ENCODE data around the gene TARDBP.
"Not testable (repeated sequence)": the region's sequence is repeated elsewhere in the genome, so short reads cannot be mapped to it uniquely, and the experiment has no call there.

The TARDBP gene

GRCh38 chr1:11030865-11031264, 18.4 kb downstream of the TARDBP start:
- Histone ChIP-seq H3K27ac (ENCODE audit: low read depth, low read length) (no peak overlapping the region), H2AK5ac (ENCODE audit: low read length) (no peak overlapping the region), H4K8ac (ENCODE audit: low read depth, low read length) (no peak overlapping the region), H3K4me1 (ENCODE audit: control insufficient read depth, low read depth, low read length) (no peaks in the 10 kb centered on the region), H3K27me3 (ENCODE audit: insufficient read depth, low read length, poor library complexity) (no peaks in the 10 kb centered on the region), H3K4me2 (ENCODE audit: low read length) (no peak overlapping the region), H3K4ac (ENCODE audit: low read depth, low read length) (no peak overlapping the region), H3K4me3 (ENCODE audit: low read length) (no peak overlapping the region), H2BK5ac (ENCODE audit: low read length) (no peak overlapping the region), H3K56ac (ENCODE audit: low read length) (no peak overlapping the region), H3K9ac (ENCODE audit: low read length) (no peak overlapping the region), H3K79me2 (ENCODE audit: control insufficient read depth, insufficient read depth, low read length) (no peaks in the 10 kb centered on the region), H3K36me3 (ENCODE audit: control insufficient read depth, insufficient read depth, low read length) (peaks cover 13% of the 10 kb centered on the region), H3K18ac (ENCODE audit: low read length) (no peak overlapping the region), H3K79me1 (ENCODE audit: low read length) (peaks cover 5% of the 10 kb centered on the region), H3K23ac (ENCODE audit: low read length) (no peak overlapping the region), H2BK15ac (replicated peaks; ENCODE audit: low read depth) (no peak overlapping the region), H2BK120ac (ENCODE audit: low read depth, low read length) (no peak overlapping the region), H4K5ac (ENCODE audit: low read length) (no peak overlapping the region)
- no peak for DNase-seq
- WGBS (ENCODE audit: extremely low coverage, insufficient coverage, low lambda C conversion rate) = no CpG with 5 or more reads among the region's 9 CpGs

- Histone ChIP-seq H4K5ac (ENCODE audit: low read length) (no peak overlapping the region), H3K27ac (ENCODE audit: low read depth, low read length) (no peak overlapping the region), H3K36me3 (ENCODE audit: control insufficient read depth, insufficient read depth, low read length) (peaks cover 9% of the 10 kb centered on the region), H3K79me1 (ENCODE audit: low read length) (peaks cover 2% of the 10 kb centered on the region), H2BK120ac (ENCODE audit: low read depth, low read length) (no peak overlapping the region), H3K23ac (ENCODE audit: low read length) (no peak overlapping the region), H3K18ac (ENCODE audit: low read length) (no peak overlapping the region), H3K4me2 (ENCODE audit: low read length) (no peak overlapping the region), H2BK5ac (ENCODE audit: low read length) (no peak overlapping the region), H2AK5ac (ENCODE audit: low read length) (no peak overlapping the region), H3K27me3 (ENCODE audit: insufficient read depth, low read length, poor library complexity) (no peaks in the 10 kb centered on the region), H4K8ac (ENCODE audit: low read depth, low read length) (no peak overlapping the region), H3K9ac (ENCODE audit: low read length) (no peak overlapping the region), H3K4me1 (ENCODE audit: control insufficient read depth, low read depth, low read length) (no peaks in the 10 kb centered on the region), H3K4me3 (ENCODE audit: low read length) (no peak overlapping the region), H3K56ac (ENCODE audit: low read length) (no peak overlapping the region), H3K4ac (ENCODE audit: low read depth, low read length) (no peak overlapping the region), H2BK15ac (replicated peaks; ENCODE audit: low read depth) (no peak overlapping the region), H3K79me2 (ENCODE audit: control insufficient read depth, insufficient read depth, low read length) (no peaks in the 10 kb centered on the region)
- DNase-seq = no peak
- no CpG with 5 or more reads among the region's 10 CpGs for WGBS (ENCODE audit: extremely low coverage, insufficient coverage, low lambda C conversion rate)
Measured at GRCh38 chr1:11031624-11032262, 19.3 kb downstream of the TARDBP start.

DNA sequence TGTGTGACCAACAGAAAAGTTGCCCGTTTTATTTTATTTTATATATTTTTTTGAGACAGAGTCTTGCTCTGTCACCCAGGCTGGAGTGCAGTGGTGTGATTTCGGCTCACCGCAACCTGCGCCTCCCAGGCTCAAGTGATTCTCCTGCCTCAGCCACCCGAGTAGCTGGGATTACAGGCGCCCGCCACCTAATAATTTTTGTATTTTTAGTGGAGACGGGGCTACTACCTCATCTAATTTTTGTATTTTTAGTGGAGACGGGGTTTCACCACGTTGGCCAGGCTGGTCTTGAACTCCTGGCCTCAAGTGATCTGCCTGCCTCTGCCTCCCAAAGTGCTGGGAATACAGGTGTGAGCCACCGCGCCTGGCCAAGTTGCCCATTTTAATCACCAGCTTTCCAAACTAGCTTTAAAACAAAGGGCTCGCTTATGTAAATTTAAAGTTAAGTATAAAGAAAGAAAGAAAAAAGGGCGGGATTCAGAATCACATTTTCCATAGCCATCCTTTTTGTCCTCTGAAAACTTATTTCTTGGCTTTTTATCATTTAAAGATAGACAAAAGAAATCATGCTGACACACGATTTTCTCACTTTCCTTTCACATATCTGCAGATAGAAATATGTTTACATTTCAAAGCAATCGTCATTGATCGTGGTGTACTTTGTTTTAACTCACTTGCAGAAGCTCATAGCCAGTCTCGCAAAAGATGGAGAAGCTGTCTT, 24.7 kb downstream of the TARDBP start:
- H3K9ac ChIP-seq (ENCODE audit: low read length); H3K79me2 ChIP-seq (ENCODE audit: control insufficient read depth, insufficient read depth, low read length); H3K27me3 ChIP-seq (ENCODE audit: insufficient read depth, low read length, poor library complexity); H3K79me1 ChIP-seq (ENCODE audit: low read length); H2BK15ac ChIP-seq (replicated peaks; ENCODE audit: low read depth); H4K8ac ChIP-seq (ENCODE audit: low read depth, low read length); H4K5ac ChIP-seq (ENCODE audit: low read length); H3K27ac ChIP-seq (ENCODE audit: low read depth, low read length); H3K56ac ChIP-seq (ENCODE audit: low read length); H3K18ac ChIP-seq (ENCODE audit: low read length); H3K23ac ChIP-seq (ENCODE audit: low read length); H2BK120ac ChIP-seq (ENCODE audit: low read depth, low read length); H2AK5ac ChIP-seq (ENCODE audit: low read length); H3K4me1 ChIP-seq (ENCODE audit: control insufficient read depth, low read depth, low read length); H3K4me3 ChIP-seq (ENCODE audit: low read length); H3K4ac ChIP-seq (ENCODE audit: low read depth, low read length); H2BK5ac ChIP-seq (ENCODE audit: low read length); DNase-seq; H3K4me2 ChIP-seq (ENCODE audit: low read length); H3K36me3 ChIP-seq (ENCODE audit: control insufficient read depth, insufficient read depth, low read length): not testable (repeated sequence)
- WGBS (ENCODE audit: extremely low coverage, insufficient coverage, low lambda C conversion rate) = no CpG with 5 or more reads among the region's 18 CpGs

GRCh38 chr1:11037740-11038182, 25.3 kb downstream of the TARDBP start:
- WGBS (ENCODE audit: extremely low coverage, insufficient coverage, low lambda C conversion rate) = no CpG with 5 or more reads among the region's 8 CpGs
- DNase-seq = peak; percentile 84
- H2AK5ac ChIP-seq (ENCODE audit: low read length) = no peak overlapping the region

GRCh38 chr1:11039351-11040104, 27.1 kb downstream of the TARDBP start:
- Histone ChIP-seq H2BK15ac (replicated peaks; ENCODE audit: low read depth) (no peak overlapping the region), H3K4me2 (ENCODE audit: low read length) (no peak overlapping the region), H3K4me1 (ENCODE audit: control insufficient read depth, low read depth, low read length) (no peaks in the 10 kb centered on the region), H3K79me1 (ENCODE audit: low read length) (no peaks in the 10 kb centered on the region), H3K4ac (ENCODE audit: low read depth, low read length) (no peak overlapping the region), H3K23ac (ENCODE audit: low read length) (no peak overlapping the region), H4K5ac (ENCODE audit: low read length) (no peak overlapping the region), H3K4me3 (ENCODE audit: low read length) (no peak overlapping the region), H3K27me3 (ENCODE audit: insufficient read depth, low read length, poor library complexity) (no peaks in the 10 kb centered on the region), H3K36me3 (ENCODE audit: control insufficient read depth, insufficient read depth, low read length) (no peaks in the 10 kb centered on the region), H3K56ac (ENCODE audit: low read length) (no peak overlapping the region), H2AK5ac (ENCODE audit: low read length) (no peak overlapping the region), H4K8ac (ENCODE audit: low read depth, low read length) (no peak overlapping the region), H2BK120ac (ENCODE audit: low read depth, low read length) (no peak overlapping the region), H2BK5ac (ENCODE audit: low read length) (no peak overlapping the region), H3K9ac (ENCODE audit: low read length) (no peak overlapping the region), H3K18ac (ENCODE audit: low read length) (no peak overlapping the region), H3K27ac (ENCODE audit: low read depth, low read length) (no peak overlapping the region), H3K79me2 (ENCODE audit: control insufficient read depth, insufficient read depth, low read length) (no peaks in the 10 kb centered on the region)
- no peak for DNase-seq
- WGBS (ENCODE audit: extremely low coverage, insufficient coverage, low lambda C conversion rate) = 100% methylated on average over 1 of the region's 2 CpGs

More at GRCh38 chr1:11037740-11038182, 25.3 kb downstream of the TARDBP start:
- H3K18ac ChIP-seq (ENCODE audit: low read length) = no peak overlapping the region
- H2BK120ac ChIP-seq (ENCODE audit: low read depth, low read length) = no peak overlapping the region
- H3K23ac ChIP-seq (ENCODE audit: low read length) = no peak overlapping the region
- no peak overlapping the region for H4K5ac ChIP-seq (ENCODE audit: low read length)
- H3K36me3 ChIP-seq (ENCODE audit: control insufficient read depth, insufficient read depth, low read length) = no peaks in the 10 kb centered on the region
- no peak overlapping the region for H3K4me3 ChIP-seq (ENCODE audit: low read length)
- H3K79me2 ChIP-seq (ENCODE audit: control insufficient read depth, insufficient read depth, low read length) = no peaks in the 10 kb centered on the region
- no peak overlapping the region for H3K9ac ChIP-seq (ENCODE audit: low read length)
- H3K4me2 ChIP-seq (ENCODE audit: low read length) = no peak overlapping the region
- H2BK15ac ChIP-seq (replicated peaks; ENCODE audit: low read depth) = no peak overlapping the region
- no peaks in the 10 kb centered on the region for H3K27me3 ChIP-seq (ENCODE audit: insufficient read depth, low read length, poor library complexity)
- no peak overlapping the region for H3K27ac ChIP-seq (ENCODE audit: low read depth, low read length)
- no peaks in the 10 kb centered on the region for H3K4me1 ChIP-seq (ENCODE audit: control insufficient read depth, low read depth, low read length)
- H3K4ac ChIP-seq (ENCODE audit: low read depth, low read length) = no peak overlapping the region
- H3K79me1 ChIP-seq (ENCODE audit: low read length) = no peaks in the 10 kb centered on the region
- no peak overlapping the region for H2BK5ac ChIP-seq (ENCODE audit: low read length)
- no peak overlapping the region for H3K56ac ChIP-seq (ENCODE audit: low read length)
- H4K8ac ChIP-seq (ENCODE audit: low read depth, low read length) = no peak overlapping the region

Measured in mesendoderm (in vitro differentiated cells).